ENCODE data around the gene SEMA3G.

Gene SEMA3G

DNA sequence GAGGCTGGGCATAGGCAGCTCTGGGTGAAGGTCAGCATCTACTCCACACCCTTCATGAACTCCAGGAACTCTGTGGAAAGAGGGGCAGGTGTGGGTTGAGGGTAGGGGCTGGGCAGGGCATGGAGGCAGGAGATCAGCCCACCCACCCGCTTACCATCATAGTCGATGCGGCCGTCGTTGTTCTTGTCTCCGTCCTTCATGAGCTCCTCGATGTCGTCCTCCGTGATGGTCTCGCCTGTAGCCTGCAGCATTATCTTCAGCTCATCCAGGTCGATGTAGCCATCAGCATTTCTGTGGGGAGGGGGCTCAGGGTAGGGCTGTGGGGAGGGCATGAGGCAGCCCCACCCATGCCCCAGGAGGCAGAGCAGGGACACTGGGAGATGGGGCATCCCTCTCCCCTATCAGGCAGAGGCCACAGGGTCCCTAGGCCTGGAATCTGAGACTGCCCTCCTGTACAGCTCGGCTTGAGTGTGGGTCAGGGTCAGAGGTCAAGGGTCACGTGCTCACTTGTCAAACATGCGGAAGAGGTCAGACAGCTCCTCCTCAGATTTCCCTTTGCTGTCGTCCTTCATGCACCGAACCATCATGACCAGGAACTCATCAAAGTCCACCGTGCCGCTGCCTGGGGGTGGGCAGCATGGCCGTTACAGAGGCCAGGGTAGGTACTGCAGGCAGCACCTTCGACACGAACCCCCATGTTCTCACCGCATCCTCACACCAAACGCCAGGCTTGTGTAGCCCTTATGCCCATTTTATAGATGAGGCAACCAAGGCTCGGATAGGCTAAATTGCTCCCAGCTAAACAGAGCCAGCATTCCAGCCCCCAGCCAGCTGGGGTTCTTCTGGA lies 6.6 kb upstream of the SEMA3G start:
- FAIRE-seq = no peak

DNA sequence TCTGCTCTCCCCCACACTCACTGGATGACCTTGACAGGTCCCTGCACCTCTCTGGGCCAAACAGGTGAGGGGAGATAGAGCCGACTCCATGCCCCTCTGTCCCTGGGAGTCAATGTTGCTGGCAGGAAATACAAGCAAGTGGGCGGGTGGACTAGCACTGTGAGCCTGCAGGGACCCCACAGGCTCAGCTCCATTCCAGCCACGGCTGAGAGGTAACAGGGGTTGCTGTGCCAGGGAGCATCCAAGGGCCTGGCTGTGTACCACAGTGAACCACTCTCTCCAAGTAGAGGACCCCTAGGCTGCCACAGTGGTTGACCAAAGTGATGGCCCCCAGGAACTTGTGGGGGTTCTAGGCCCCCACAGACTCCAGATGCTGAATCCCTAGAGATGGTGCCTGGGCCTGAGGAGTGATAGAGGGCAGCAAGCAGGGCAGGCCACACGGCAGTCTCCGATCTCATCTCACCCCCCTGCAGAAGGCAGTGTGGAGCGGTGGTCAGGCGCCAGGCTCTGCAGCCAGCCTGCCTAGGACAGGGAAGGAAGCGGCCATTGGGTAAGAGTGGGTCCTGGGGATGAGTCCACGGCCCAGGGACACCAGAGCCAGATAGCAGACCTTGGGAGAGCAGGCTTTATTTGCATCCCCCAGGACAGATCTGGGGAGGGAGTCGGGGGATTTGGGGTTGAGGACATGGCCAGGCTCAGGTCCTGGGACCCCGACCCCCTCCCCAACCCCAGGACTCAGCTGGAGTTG lies 5.8 kb upstream of the SEMA3G start:
- TF ChIP-seq TAF1 (IDR thresholded peaks at IDR 0.05; ENCODE audit: borderline replicate concordance, low read depth, low read length) = no peak
- TF ChIP-seq POLR2AphosphoS5 (IDR thresholded peaks at IDR 0.05; ENCODE audit: low read depth, low read length) = no peak
- TF ChIP-seq POLR2A (IDR thresholded peaks at IDR 0.05; ENCODE audit: low read depth, low read length) = no peak
- no peak for DNase-seq (ENCODE audit: insufficient read length)
- FAIRE-seq = no peak

More for the DNA sequence above, 6.6 kb upstream of the SEMA3G start:
- no peak for TF ChIP-seq TAF1 (IDR thresholded peaks at IDR 0.05; ENCODE audit: borderline replicate concordance, low read depth, low read length)
- TF ChIP-seq POLR2AphosphoS5 (IDR thresholded peaks at IDR 0.05; ENCODE audit: low read depth, low read length) = no peak
- no peak for TF ChIP-seq POLR2A (IDR thresholded peaks at IDR 0.05; ENCODE audit: low read depth, low read length)
- no peak for DNase-seq (ENCODE audit: insufficient read length)

DNA sequence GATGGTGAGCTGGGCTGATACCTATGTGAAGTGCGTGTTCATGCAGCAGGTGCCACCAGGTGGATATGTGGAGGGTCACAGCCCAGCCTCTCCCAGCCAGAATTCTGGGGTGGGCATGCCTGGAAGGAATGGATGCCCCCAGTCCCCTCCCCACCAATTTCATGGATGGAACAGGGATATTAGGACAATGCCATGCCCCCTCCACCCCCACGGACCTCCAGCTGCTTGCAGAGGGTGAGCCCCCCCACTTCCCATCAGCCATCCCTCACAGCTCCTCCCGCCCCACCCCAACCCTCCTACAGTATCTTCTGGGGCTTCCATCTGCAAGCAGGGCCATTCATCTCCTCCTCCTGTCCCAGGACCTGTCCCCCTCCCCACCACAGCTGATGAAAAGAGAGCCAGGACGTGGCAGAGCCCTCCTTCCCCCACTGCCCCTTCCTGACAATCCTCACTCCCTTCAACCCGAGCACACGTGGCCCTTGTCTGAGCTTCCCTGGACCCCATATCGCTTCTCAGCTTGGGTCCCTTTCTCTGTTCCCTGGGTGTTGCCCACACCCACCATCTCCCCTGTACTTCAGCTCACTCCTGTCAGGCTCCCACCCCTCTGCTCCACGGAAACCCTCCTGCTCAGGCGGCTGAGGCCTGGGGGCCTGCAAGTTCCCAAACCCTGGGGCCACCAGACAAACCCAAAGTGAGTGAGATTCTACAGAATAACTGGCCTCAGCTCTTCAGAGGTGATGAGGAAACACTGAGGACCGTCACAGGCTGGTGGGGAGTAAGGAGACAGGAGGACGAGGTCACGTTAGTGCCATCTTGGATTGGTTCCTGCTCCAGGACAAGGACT lies 2.8 kb upstream of the SEMA3G start:
- no peak for TF ChIP-seq TAF1 (IDR thresholded peaks at IDR 0.05; ENCODE audit: borderline replicate concordance, low read depth, low read length)
- TF ChIP-seq POLR2AphosphoS5 (IDR thresholded peaks at IDR 0.05; ENCODE audit: low read depth, low read length) = no peak
- TF ChIP-seq POLR2A (IDR thresholded peaks at IDR 0.05; ENCODE audit: low read depth, low read length) = no peak
- DNase-seq (ENCODE audit: insufficient read length) (no peak), FAIRE-seq (no peak)

DNA sequence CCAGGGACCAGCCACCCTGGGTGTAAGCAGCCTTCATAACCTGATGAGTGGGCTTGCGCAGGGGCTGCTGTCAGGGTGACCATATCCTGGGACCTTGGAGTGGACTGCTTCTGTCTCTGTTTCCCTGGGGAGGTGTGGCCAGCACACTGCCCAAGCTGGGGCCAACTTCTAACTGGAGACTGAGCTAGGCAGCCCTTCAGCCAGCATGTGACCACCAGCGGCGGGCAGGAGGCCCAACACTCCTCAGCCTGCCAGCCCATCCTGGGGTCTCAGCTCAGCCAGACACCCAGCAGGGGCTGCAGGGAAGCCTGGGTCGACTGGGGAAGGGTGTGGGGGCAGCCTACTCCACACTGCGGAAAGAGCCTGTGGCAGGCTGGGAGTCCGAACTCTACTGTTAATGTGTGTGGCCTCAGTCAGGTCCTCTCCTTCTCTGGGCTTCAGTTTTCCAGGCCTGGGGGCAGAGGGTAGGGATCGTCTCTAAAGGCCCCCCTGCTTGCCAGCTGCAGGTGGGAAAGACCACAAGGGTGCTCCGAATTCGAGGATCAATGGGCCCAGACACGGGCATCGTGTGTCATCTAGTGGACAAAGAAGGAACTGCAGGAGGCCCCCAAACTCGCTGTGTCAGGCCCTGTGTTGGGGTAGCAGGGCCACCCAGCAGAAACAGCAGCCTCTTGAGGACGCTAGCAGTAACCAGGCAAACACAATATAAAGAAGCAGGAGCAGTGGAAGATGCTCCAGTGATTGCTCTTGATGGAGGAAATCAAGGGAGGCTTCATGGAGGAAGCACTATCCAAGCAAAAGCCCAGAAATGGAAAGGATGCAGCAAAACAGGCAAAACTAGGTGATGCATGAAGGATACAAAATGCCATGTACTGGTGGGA lies 2.0 kb upstream of the SEMA3G start:
- TF ChIP-seq POLR2A (IDR thresholded peaks at IDR 0.05; ENCODE audit: low read depth, low read length) (no peak), TAF1 (IDR thresholded peaks at IDR 0.05; ENCODE audit: borderline replicate concordance, low read depth, low read length) (no peak), POLR2AphosphoS5 (IDR thresholded peaks at IDR 0.05; ENCODE audit: low read depth, low read length) (no peak)
- peak; percentile 70 for FAIRE-seq
- DNase-seq (ENCODE audit: insufficient read length) = peak; percentile 63

DNA sequence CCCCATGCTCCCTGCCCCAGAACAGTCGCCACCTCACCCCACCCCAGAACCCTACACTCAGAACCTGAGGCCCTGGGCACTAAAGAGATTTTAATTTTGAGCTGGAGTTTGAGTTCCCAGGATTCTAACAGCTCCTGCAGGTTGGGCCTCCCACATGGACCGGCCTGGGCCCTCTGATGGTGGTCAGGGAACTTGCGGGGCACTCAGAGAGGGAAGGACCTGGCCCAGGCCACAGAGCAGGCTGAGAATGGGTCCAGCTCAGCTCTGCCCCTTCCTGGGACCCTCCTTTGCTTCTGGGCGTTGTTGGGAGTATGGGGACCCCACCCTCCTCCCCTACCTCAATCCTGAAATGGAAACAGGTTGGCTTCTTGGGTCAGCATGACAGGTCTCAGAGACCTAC lies 1.1 kb upstream of the SEMA3G start:
- no peak for FAIRE-seq
- DNase-seq (ENCODE audit: insufficient read length) = no peak
- no peak for TF ChIP-seq POLR2AphosphoS5 (IDR thresholded peaks at IDR 0.05; ENCODE audit: low read depth, low read length)
- TF ChIP-seq TAF1 (IDR thresholded peaks at IDR 0.05; ENCODE audit: borderline replicate concordance, low read depth, low read length) = no peak
- no peak for TF ChIP-seq POLR2A (IDR thresholded peaks at IDR 0.05; ENCODE audit: low read depth, low read length)

DNA sequence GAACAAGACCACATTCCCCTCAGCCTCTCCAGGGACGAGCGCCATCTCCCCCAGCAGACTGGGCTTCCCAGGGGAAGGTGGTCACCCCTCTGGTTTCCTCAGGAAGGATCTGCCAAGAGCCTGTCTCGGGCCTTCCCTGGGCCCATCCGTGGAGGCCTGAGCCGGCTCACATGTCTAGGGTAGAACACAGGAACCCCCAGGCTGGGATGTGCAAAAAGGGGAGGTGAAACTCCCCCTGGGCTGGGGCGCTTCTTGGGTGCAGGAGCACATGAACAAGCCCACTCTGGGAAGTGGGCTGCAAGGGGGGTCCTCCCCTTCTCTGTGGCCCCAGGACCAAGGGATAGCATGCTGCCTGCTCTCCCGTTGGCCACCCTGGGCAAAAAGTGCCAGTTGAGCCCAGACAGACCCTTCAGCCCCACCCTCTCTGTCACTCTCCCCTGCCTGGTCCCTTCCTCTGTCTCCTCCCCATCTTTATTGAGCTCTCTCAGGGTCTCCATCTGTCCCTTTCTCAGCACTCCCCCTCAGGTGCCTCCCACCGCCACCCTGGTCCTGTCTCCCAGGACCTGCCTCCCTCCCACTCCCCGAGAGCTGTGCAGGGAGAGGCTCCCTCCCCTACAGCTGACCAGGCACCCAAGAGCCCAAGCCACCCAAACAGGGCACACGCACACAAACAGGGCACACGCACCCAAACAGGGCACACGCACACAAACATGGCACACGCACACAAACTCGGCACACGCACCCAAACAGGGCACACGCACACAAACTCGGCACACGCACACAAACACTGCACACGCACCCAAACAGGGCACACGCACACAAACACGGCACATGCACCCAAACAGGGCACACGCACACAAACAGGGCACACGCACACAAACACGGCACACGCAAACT lies 864 bp downstream of the SEMA3G start:
- FAIRE-seq (peak; percentile 51), DNase-seq (ENCODE audit: insufficient read length) (no peak)
- TF ChIP-seq POLR2AphosphoS5 (IDR thresholded peaks at IDR 0.05; ENCODE audit: low read depth, low read length) (no peak), POLR2A (IDR thresholded peaks at IDR 0.05; ENCODE audit: low read depth, low read length) (no peak), TAF1 (IDR thresholded peaks at IDR 0.05; ENCODE audit: borderline replicate concordance, low read depth, low read length) (no peak)

DNA sequence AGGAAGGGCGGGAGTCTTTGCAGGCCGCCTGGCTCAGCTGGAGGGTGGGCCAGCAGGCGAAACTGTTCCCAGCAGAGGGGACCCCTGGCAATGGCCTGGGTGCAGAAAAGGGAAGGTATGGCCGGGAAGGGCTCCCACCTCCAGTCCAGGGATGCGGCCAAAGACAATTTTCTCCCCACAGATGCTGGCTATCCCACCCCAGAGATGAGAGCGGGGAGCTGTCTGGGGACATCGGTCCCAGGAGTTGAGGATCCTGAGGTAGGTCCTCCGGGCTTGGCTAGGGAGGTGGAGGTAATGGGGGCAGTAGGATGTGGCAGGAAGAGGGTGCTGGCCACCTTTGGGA lies 1.7 kb downstream of the SEMA3G start:
- FAIRE-seq (no peak), DNase-seq (ENCODE audit: insufficient read length) (no peak)
- TF ChIP-seq TAF1 (IDR thresholded peaks at IDR 0.05; ENCODE audit: borderline replicate concordance, low read depth, low read length) (no peak), POLR2AphosphoS5 (IDR thresholded peaks at IDR 0.05; ENCODE audit: low read depth, low read length) (no peak), POLR2A (IDR thresholded peaks at IDR 0.05; ENCODE audit: low read depth, low read length) (no peak)

DNA sequence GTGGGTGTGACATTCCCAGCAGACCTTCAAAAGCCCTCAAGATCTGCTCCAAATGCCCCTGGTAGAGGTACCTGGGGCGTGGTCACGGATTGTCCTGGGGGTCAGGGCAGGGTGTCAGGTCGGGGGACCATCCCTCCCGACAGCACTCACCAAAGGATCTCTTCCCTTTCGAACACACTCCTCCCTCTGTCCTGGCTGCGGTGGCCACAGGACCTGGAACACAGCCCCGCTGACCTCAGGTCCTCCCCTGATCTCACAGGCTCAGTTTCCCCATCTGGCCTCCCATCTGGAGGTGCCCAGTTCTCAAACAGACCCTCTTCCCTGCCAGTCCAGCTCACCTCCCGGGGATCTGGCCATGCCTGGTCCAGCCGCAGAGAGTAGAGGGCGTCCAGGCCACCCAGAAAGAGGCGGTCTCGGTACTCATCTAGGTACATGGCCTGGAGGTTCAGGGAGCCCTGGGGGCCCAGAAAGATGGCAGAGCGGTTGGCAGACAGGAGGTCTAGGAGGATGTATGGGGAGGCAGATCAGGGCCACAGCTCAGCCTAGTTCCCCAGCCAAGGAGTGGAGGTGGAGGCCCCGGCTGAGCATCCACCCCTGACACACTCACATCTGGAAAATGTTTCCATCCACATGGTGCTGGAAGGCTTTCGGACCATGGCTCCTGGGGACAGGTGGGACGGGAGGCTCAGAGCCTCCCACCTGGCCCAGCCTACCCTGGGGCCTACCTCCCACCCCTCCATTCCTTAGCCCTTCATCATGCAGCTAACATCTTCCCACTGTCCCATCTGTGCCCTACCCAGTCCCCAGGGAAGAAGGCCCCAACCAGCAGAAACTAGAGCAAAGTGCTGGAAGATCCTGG lies 2.3 kb downstream of the SEMA3G start:
- no peak for FAIRE-seq

DNA sequence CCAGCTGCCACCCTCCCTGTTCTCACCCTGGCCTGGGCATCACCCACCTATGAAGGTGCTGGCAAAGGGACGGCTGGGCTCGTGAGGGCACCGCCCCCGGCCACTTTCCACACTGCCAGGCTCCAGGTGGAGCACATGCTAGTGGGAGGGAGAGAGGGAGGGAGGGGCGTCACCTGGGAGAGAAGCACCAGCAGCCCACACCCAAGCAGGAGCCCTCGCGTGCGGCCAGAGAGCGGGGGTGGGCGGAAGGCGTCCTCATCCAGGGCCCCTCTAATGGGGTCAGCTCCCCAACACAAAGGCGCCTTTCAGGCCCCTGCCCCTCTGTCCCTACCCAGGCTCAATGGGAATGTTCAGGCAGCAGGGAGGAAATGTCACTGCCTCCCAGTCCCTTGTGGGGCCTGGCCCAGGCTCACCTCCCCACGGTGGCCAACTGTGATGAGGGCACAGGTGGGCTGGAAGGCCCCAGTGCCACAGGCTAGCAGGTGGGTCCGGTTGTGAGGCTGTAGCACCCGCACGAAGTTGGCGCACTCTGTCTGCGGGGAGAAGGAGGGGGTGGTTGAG lies 3.1 kb downstream of the SEMA3G start:
- TF ChIP-seq TAF1 (IDR thresholded peaks at IDR 0.05; ENCODE audit: borderline replicate concordance, low read depth, low read length) (no peak), POLR2AphosphoS5 (IDR thresholded peaks at IDR 0.05; ENCODE audit: low read depth, low read length) (no peak), POLR2A (IDR thresholded peaks at IDR 0.05; ENCODE audit: low read depth, low read length) (no peak)
- FAIRE-seq (no peak), DNase-seq (ENCODE audit: insufficient read length) (no peak)

More for the DNA sequence above, 2.3 kb downstream of the SEMA3G start:
- no peak for DNase-seq (ENCODE audit: insufficient read length)
- TF ChIP-seq POLR2AphosphoS5 (IDR thresholded peaks at IDR 0.05; ENCODE audit: low read depth, low read length) (no peak), TAF1 (IDR thresholded peaks at IDR 0.05; ENCODE audit: borderline replicate concordance, low read depth, low read length) (no peak), POLR2A (IDR thresholded peaks at IDR 0.05; ENCODE audit: low read depth, low read length) (no peak)
